A549 (cell line): ENCODE data around the gene NACC2. TPM values are rescaled to one million over a fixed set of nuclear protein-coding genes. Genes with fewer than 3 reads are reported as not detected.

Source experiments
- ATAC-seq, 2 experiments: fragments of 200-7000 bp in 1 of 2; fragments of >200 bp in 1 of 2; cut with Nextera tagmentation in 1 of 2; cut with Tn5 transposase in 1 of 2; 3 replicates each; pipeline versions ENCODE4 v1.8.0 to v1.9.1; 2018 to 2020; ENCODE audit warnings: mild to moderate bottlenecking in 1 of 2, moderate library complexity in 1 of 2
- CTCF ChIA-PET: fragments of 300-600 bp; sonication (Branson Sonifier 250); formaldehyde crosslinking; extraction: SDS; loops from one replicate; lab custom pipeline; 2021; ENCODE audit warnings: antibody characterized with exemption, inconsistent platforms; lab: Yijun Ruan, JAX
- POLR2A ChIA-PET: fragments of 350-600 bp; formaldehyde crosslinking; extraction: SDS; loops from one replicate; lab custom pipeline; 2021; ENCODE audit warnings: antibody characterized with exemption, inconsistent platforms; lab: Yijun Ruan, JAX
- DNase-seq, 2 experiments: peaks; one replicate each; pipeline versions ENCODE4 v3.0.0 to v3.0.0-alpha.2; 2011 to 2016; ENCODE audit warnings: low read depth in 1 of 2, low spot score in 1 of 2
- FAIRE-seq: peaks from 2 replicates; lab custom pipeline; 2011; peaks lifted over from hg19 to GRCh38; lab: Jason Lieb, UNC
- H3K27ac ChIP-seq, 2 experiments: fragments of >200 bp; sonication (Bioruptor Twin); formaldehyde crosslinking; 3 replicates each; pipeline ENCODE4 v1.5.1; 2016 to 2017
- H3K4me1 ChIP-seq: fragments of >200 bp; sonication (Bioruptor Twin); formaldehyde crosslinking; 3 replicates; pipeline ENCODE4 v1.6.1; 2016
- H3K4me2 ChIP-seq: fragments of >200 bp; sonication (Bioruptor Twin); formaldehyde crosslinking; 3 replicates; pipeline ENCODE4 v1.6.1; 2016
- H3K4me3 ChIP-seq: fragments of >200 bp; sonication (Bioruptor Twin); formaldehyde crosslinking; 3 replicates; pipeline ENCODE4 v1.5.1; 2016
- H3K9me3 ChIP-seq: fragments of >200 bp; sonication (Bioruptor Twin); formaldehyde crosslinking; 3 replicates; pipeline ENCODE4 v1.6.1; 2016
- CBX2 ChIP-seq: fragments of 200-600 bp; sonication (generic); IDR thresholded peaks from 2 replicates; pipeline ENCODE4 v1.6.1; 2016; ENCODE audit warnings: low read depth, mild to moderate bottlenecking, borderline replicate concordance
- CBX8 ChIP-seq: fragments of 200-600 bp; sonication (generic); IDR thresholded peaks from 2 replicates; pipeline ENCODE4 v1.6.1; 2016
- EP300 ChIP-seq, 2 experiments: fragments of >200 bp; sonication (Bioruptor Twin); formaldehyde crosslinking; IDR thresholded peaks; 2 replicates in 1 of 2; 3 replicates in 1 of 2; pipeline ENCODE4 v1.6.1; 2016 to 2017
- HDAC2 ChIP-seq: fragments of 200-600 bp; sonication (generic); IDR thresholded peaks from 2 replicates; pipeline ENCODE4 v1.6.1; 2016
- HOXA7 ChIP-seq: fragments of 250-450 bp; sonication (Bioruptor Pico); IDR thresholded peaks from 2 replicates; pipeline ENCODE4 v1.5.0; 2020; ENCODE audit warnings: mild to moderate bottlenecking, moderate library complexity
- JUNB ChIP-seq: fragments of >200 bp; sonication (Bioruptor Twin); formaldehyde crosslinking; IDR thresholded peaks from 2 replicates; pipeline ENCODE4 v1.6.1; 2016
- PHF8 ChIP-seq: fragments of 200-600 bp; sonication (generic); IDR thresholded peaks from 2 replicates; pipeline ENCODE4 v1.6.1; 2016; ENCODE audit warnings: low read depth, mild to moderate bottlenecking, antibody characterized with exemption, moderate library complexity, borderline replicate concordance
- POLR2AphosphoS2 ChIP-seq: conservative IDR thresholded peaks from 2 replicates; pipeline ENCODE4 v1.6.1; 2012; ENCODE audit warnings: low read length, improper control_type of control experiment, inconsistent platforms
- RFX5 ChIP-seq: fragments of 450-650 bp; IDR thresholded peaks from 2 replicates; pipeline ENCODE4 v1.7.1; 2014; ENCODE audit warnings: antibody characterized with exemption, mild to moderate bottlenecking, moderate library complexity
- SREBF2 ChIP-seq: fragments of 450-650 bp; IDR thresholded peaks from 2 replicates; pipeline ENCODE4 v1.6.1; 2014; ENCODE audit warnings: mild to moderate bottlenecking, moderate library complexity
- TFCP2L1 ChIP-seq: fragments of 250-450 bp; sonication (Bioruptor Pico); IDR thresholded peaks from 2 replicates; pipeline ENCODE4 v1.5.0; 2021; ENCODE audit warnings: mild to moderate bottlenecking
- ZFP36 ChIP-seq: fragments of 450-650 bp; IDR thresholded peaks from 2 replicates; pipeline ENCODE4 v1.6.1; 2014; ENCODE audit warnings: borderline replicate concordance; ENCODE audit not compliant: partially characterized antibody
- WGBS: methylation state at CpG from one replicate; pipeline ENCODE4 v1.1.6; 2017; ENCODE audit errors: missing lambda C conversion rate; 5-methylcytosine and 5-hydroxymethylcytosine counted together
- polyA plus RNA-seq, 4 experiments: library from polyadenylated mRNA; depleted of rRNA in 3 of 4; stranded (reverse); fragments of >200 nt; fragmentation: RNase III in 1 of 4; extraction: RNeasy Plus Mini Kit Qiagen cat#74134 plus additional on column Dnase treatment in 1 of 4; gene quantifications; 2 replicates in 3 of 4; 3 replicates in 1 of 4; pipeline ENCODE4 v1.2.3, GENCODE V29; 2011 to 2017
- TF ChIP-seq, protein P1 (sequence below): fragments of 250-450 bp; sonication (Bioruptor Pico); IDR thresholded peaks from 2 replicates; pipeline ENCODE4 v1.5.0; 2021; ENCODE audit warnings: mild to moderate bottlenecking, moderate library complexity, borderline replicate concordance
- TF ChIP-seq, protein P2 (sequence below): IDR thresholded peaks from 2 replicates; pipeline ENCODE4 v1.6.1; 2012; ENCODE audit warnings: low read depth, borderline replicate concordance
- TF ChIP-seq, protein P3 (sequence below): fragments of >200 bp; sonication (Bioruptor Twin); formaldehyde crosslinking; IDR thresholded peaks from 3 replicates; pipeline ENCODE4 v1.5.1; 2016
- TF ChIP-seq, protein P4 (sequence below): IDR thresholded peaks from 2 replicates; pipeline ENCODE4 v1.6.1; 2012
- TF ChIP-seq, protein P5 (sequence below): fragments of >200 bp; sonication (Bioruptor Twin); formaldehyde crosslinking; IDR thresholded peaks from 2 replicates; pipeline ENCODE4 v1.6.1; 2016

Gene NACC2
- polyA plus RNA-seq, 2 of the 4 experiments (the other 2 are of a cell fraction) = 16.1 to 28.4 TPM

DNA sequence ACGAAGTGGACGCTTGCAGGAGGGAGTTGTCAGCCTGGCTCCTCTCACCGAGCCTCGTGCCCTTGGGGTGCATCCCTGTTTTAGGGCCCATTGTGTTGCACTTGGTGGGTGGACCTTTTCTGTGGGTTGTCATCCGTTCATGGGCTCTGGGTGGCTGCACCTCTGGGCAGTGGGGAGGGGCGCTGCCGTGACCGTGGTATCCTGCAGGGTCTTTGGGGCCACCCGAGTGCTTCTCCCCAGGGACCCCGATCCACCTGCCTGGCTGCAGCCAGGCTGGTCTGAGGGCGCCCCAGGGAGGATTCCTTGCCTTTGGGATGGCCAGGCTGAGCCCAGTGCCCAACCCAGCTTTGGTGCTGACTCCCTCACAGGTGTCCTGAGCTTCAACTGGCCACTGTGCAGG lies 92.9 kb downstream of the NACC2 start:
- ChIA-PET CTCF (interaction anchor here (1.6 to 3.9 kb wide), 3 partner anchors 34 to 121 kb away, joined by 7 to 16 read pairs (median 15); no protein-coding TSS in a partner anchor), POLR2A (no interaction called here)
- Histone ChIP-seq H3K9me3 (no peaks in the 10 kb centered on the region), H3K4me3 (no peak overlapping the region), H3K4me1 (peaks cover 22% of the 10 kb centered on the region), H3K27ac (no peak overlapping the region), H3K4me2 (no peak overlapping the region)
- no peak for FAIRE-seq
- DNase-seq = no peak
- no peak for ATAC-seq
- TF ChIP-seq POLR2AphosphoS2 (no peak), CBX2 (no peak), HDAC2 (no peak), HOXA7 (CRISPR knock-in tag) (no peak)
- TF ChIP-seq, protein P1, sequence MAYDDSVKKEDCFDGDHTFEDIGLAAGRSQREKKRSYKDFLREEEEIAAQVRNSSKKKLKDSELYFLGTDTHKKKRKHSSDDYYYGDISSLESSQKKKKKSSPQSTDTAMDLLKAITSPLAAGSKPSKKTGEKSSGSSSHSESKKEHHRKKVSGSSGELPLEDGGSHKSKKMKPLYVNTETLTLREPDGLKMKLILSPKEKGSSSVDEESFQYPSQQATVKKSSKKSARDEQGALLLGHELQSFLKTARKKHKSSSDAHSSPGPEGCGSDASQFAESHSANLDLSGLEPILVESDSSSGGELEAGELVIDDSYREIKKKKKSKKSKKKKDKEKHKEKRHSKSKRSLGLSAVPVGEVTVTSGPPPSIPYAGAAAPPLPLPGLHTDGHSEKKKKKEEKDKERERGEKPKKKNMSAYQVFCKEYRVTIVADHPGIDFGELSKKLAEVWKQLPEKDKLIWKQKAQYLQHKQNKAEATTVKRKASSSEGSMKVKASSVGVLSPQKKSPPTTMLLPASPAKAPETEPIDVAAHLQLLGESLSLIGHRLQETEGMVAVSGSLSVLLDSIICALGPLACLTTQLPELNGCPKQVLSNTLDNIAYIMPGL = no peak
- TF ChIP-seq, protein P2, sequence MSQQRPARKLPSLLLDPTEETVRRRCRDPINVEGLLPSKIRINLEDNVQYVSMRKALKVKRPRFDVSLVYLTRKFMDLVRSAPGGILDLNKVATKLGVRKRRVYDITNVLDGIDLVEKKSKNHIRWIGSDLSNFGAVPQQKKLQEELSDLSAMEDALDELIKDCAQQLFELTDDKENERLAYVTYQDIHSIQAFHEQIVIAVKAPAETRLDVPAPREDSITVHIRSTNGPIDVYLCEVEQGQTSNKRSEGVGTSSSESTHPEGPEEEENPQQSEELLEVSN = no peak
- 100% methylated on average over 6 of the region's 11 CpGs for WGBS

DNA sequence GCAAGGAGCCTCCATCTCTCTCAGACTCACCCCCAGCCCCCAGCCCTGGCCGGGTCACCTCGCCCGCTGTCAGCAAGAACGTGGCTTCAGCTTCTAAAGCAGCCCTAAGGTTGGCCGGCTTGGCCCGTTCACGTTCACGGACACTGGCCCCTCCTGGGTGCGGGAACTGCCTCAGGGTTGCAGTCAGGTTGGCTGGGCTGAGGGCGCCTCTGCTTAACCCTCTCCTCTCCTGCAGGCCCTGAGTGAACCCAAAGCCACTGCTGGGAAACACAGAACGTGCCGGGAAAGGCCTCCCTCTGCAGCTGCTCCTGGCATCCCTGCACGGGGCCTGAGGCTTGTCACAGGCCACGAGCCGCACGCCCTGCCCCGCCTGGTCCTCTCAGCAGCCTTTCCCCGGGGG lies 93.9 kb downstream of the NACC2 start:
- CTCF ChIA-PET = interaction anchor here (0.7 to 3.4 kb wide), 3 partner anchors 34 to 121 kb away, joined by 3 to 16 read pairs (median 7); no protein-coding TSS in a partner anchor
- DNase-seq (peak in 1 of 2 experiments; percentile 38), FAIRE-seq (no peak), ATAC-seq (peak; percentile 19 to 51; a peak in 5 of 6 replicates)
- POLR2A ChIA-PET = no interaction called here
- Histone ChIP-seq H3K4me2 (no peak overlapping the region), H3K4me3 (no peak overlapping the region), H3K4me1 (peaks cover 22% of the 10 kb centered on the region), H3K27ac (peak overlapping the region in 1 of 2 experiments; percentile 55; a peak in 2 of 6 replicates), H3K9me3 (no peaks in the 10 kb centered on the region)
- WGBS = 51% methylated on average over 13 of the region's 18 CpGs
- TF ChIP-seq HOXA7 (CRISPR knock-in tag) (no peak), ZFP36 (no peak), JUNB (no peak), EP300 (IDR thresholded peaks at IDR 0.05) (no peak), PHF8 (no peak), SREBF2 (no peak), RFX5 (no peak), POLR2AphosphoS2 (no peak), CBX8 (no peak), TFCP2L1 (CRISPR knock-in tag) (no peak)
- TF ChIP-seq, protein P3, sequence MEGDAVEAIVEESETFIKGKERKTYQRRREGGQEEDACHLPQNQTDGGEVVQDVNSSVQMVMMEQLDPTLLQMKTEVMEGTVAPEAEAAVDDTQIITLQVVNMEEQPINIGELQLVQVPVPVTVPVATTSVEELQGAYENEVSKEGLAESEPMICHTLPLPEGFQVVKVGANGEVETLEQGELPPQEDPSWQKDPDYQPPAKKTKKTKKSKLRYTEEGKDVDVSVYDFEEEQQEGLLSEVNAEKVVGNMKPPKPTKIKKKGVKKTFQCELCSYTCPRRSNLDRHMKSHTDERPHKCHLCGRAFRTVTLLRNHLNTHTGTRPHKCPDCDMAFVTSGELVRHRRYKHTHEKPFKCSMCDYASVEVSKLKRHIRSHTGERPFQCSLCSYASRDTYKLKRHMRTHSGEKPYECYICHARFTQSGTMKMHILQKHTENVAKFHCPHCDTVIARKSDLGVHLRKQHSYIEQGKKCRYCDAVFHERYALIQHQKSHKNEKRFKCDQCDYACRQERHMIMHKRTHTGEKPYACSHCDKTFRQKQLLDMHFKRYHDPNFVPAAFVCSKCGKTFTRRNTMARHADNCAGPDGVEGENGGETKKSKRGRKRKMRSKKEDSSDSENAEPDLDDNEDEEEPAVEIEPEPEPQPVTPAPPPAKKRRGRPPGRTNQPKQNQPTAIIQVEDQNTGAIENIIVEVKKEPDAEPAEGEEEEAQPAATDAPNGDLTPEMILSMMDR = no peak
- TF ChIP-seq, protein P1 = no peak
- TF ChIP-seq, protein P4, sequence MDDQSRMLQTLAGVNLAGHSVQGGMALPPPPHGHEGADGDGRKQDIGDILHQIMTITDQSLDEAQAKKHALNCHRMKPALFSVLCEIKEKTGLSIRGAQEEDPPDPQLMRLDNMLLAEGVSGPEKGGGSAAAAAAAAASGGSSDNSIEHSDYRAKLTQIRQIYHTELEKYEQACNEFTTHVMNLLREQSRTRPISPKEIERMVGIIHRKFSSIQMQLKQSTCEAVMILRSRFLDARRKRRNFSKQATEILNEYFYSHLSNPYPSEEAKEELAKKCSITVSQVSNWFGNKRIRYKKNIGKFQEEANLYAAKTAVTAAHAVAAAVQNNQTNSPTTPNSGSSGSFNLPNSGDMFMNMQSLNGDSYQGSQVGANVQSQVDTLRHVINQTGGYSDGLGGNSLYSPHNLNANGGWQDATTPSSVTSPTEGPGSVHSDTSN = no peak
- TF ChIP-seq, protein P5, sequence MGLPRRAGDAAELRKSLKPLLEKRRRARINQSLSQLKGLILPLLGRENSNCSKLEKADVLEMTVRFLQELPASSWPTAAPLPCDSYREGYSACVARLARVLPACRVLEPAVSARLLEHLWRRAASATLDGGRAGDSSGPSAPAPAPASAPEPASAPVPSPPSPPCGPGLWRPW = no peak
